GM21576 (cell line): ENCODE data around the gene FAM241B.

ENCODE experiments used
- ATAC-seq: cut with Tn5 transposase; IDR thresholded peaks from one replicate; pipeline ENCODE4 v1.9.1; 2021; ENCODE audit warnings: mild to moderate bottlenecking, moderate library complexity; ENCODE audit not compliant: unreplicated experiment

Gene FAM241B

GRCh38 chr10:69647819-69648218, 17.8 kb downstream of the FAM241B start:
- no peak for ATAC-seq

GRCh38 chr10:69648461-69648860, 18.4 kb downstream of the FAM241B start:
- no peak for ATAC-seq

- ATAC-seq = no peak
Measured at GRCh38 chr10:69649786-69650550, 19.9 kb downstream of the FAM241B start.

GRCh38 chr10:69650589-69651261, 20.7 kb downstream of the FAM241B start:
- no peak for ATAC-seq

- no peak for ATAC-seq
Measured at GRCh38 chr10:69651362-69651761, 21.3 kb downstream of the FAM241B start.

- no peak for ATAC-seq
Measured at GRCh38 chr10:69652111-69652856, 22.2 kb downstream of the FAM241B start.

- ATAC-seq = no peak
Measured at GRCh38 chr10:69652857-69653199, 22.8 kb downstream of the FAM241B start.

- ATAC-seq = no peak
Measured at GRCh38 chr10:69653561-69653960, 23.5 kb downstream of the FAM241B start.

GRCh38 chr10:69655124-69655867, 25.2 kb downstream of the FAM241B start:
- no peak for ATAC-seq

- no peak for ATAC-seq
Measured at GRCh38 chr10:69655868-69656555, 26.0 kb downstream of the FAM241B start.

GRCh38 chr10:69656742-69657269, 26.8 kb downstream of the FAM241B start:
- no peak for ATAC-seq

GRCh38 chr10:69657430-69657829, 27.4 kb downstream of the FAM241B start:
- ATAC-seq = no peak

GRCh38 chr10:69657866-69658265, 27.8 kb downstream of the FAM241B start:
- ATAC-seq = no peak

- no peak for ATAC-seq
Measured at GRCh38 chr10:69659241-69660038, 29.4 kb downstream of the FAM241B start.

GRCh38 chr10:69660296-69660695, 30.2 kb downstream of the FAM241B start:
- no peak for ATAC-seq

GRCh38 chr10:69661414-69662172, 31.5 kb downstream of the FAM241B start:
- ATAC-seq = no peak

GRCh38 chr10:69662173-69662877, 32.3 kb downstream of the FAM241B start:
- ATAC-seq = no peak

GRCh38 chr10:69662901-69663300, 32.9 kb downstream of the FAM241B start:
- ATAC-seq = no peak
